C4-2B (cell line): ENCODE measurements around the gene GPR6.

Experiments
- H3K27ac ChIP-seq: fragments of 450-650 bp; 2 replicates; pipeline ENCODE4 v1.5.1; 2017
- CTCF ChIP-seq: fragments of 450-650 bp; conservative IDR thresholded peaks from 2 replicates; pipeline ENCODE4 v1.5.1; 2017; ENCODE audit warnings: mild to moderate bottlenecking
- ZFX ChIP-seq: fragments of 450-650 bp; IDR thresholded peaks from 2 replicates; pipeline ENCODE4 v1.6.1; 2017

The GPR6 gene

DNA sequence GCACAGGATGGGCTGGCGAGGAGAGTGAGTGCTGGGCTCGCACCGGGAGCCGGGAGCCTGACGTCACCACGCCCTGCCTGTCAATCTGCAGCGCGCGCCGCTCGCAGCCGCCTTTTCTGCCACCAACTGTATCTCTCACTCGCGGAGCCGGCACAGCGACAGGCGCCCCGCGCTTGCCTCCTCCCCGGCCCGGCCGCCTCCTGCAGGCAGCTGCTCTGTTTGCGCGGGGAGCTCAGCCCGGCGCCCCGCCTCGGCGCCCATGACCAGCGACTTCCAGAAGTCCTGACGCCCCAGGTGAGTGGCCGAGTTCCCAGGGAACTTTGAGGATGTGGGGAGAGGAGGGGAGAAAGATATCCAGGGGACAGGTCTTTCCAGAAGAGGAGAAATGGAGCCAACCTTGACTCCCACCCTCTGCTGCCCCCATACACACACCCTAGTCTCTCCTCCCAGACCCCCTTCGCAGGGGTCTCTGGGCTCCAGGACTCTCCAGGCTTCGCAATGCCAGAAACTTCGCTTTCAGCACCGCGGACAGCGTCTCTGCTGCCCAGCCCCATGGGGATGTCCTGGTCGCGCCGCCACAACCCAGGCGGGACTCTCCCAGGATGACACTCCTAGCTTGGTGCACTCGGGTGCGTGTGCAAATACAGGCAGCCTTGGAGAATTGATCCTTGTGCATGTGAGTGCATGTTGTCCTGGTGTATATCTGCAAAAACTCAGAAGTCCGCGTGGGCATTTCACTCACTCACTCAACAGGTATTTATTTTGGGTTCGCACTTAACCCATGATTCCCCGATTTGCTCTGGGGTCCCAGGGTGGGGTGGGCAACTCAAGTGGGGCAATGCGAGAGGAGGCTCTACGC, at the start of gene GPR6:
TSS of gene GPR6 (plus strand) at position 138 of the 859 bp plus-strand sequence. CDS start 802 bp downstream, outside the sequence.
- no peak for TF ChIP-seq CTCF
- no peak for TF ChIP-seq ZFX
- H3K27ac ChIP-seq, result no peak within 1 kb of the TSS

DNA sequence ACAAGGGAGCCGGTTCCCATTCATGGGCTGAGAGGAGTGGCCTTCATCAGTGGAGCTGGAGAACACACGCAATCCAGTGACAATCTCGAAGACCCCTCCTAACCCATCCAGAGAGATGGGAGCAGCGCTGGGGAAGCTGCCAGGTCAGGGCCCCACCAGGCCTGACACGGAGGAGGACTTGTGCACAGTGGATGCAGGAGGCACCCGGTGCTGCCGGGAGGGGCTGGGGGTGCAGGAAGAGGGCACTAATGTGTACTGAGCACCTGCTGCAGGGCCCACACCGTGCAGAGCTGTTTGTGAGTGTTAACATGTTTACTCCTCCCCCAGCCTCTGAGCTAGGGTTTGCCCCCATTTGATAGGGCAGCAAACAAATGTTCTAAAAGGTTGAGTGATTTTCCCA, 43.8 kb upstream of the GPR6 start:
- TF ChIP-seq ZFX (no peak), CTCF (no peak)
- no peak overlapping the region for H3K27ac ChIP-seq

DNA sequence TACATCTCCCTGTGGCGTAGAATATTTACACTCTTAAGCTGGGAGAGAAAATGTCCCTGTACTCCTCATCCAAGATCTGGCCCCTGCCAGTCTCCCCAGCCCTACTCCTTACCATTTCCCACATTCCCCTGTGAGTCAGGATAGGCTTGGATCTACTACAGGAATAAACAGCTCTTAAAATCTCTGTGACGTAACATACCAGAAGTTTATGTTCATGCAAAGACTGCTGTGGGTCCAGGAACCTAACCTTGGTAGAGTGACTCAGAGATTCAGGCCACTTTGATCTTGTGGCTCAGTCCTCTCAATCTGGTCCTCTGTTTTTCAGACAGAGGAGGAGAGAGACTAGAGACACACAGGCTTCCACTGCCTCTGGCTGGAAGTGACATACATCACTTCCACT, 38.5 kb upstream of the GPR6 start:
- H3K27ac ChIP-seq, result no peak overlapping the region
- no peak for TF ChIP-seq ZFX
- no peak for TF ChIP-seq CTCF

DNA sequence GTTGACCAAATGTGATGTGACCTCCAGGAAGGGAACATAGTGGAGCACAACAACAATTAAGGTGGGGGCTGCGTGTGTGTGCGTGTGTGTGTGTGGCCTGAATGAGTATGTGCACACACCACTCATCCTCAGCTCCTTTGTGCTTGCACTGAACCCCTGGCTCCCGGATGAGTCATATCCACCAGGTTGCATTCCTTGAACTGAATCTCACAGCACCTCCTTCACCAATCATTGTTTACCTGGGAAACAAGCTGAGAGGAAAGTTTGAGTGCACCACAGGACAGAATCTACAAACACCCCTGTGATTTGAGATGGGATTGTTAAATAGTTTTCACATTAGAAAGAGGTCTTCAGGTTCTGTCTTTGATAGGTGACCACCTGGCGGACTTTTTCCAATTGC, 33.7 kb upstream of the GPR6 start:
- TF ChIP-seq ZFX (no peak), CTCF (no peak)
- no peak overlapping the region for H3K27ac ChIP-seq

DNA sequence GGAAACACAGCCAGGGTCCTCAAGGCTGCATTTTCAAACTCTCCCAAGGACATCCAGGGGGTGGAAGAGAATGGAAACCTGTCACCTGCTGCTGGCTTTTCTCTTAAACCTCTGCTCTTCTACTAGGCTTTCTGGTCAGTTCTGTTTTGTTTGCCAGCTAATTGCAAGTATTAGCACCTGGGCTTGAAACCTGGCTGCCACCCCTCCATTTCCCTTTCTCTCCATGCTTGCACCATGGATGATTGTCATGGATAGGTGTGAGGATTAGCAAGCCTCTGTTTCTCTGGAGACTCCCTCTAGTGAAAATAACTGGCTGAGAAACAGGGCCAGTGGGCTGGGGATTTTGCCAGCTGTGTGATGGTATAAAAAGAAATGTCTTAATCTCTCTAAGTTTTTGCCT, 33.0 kb upstream of the GPR6 start:
- TF ChIP-seq CTCF (no peak), ZFX (no peak)
- no peak overlapping the region for H3K27ac ChIP-seq

GRCh38 chr6:109946979-109947378, 31.1 kb upstream of the GPR6 start:
- no peak overlapping the region for H3K27ac ChIP-seq
- TF ChIP-seq CTCF, result no peak
- no peak for TF ChIP-seq ZFX

GRCh38 chr6:109949281-109950065, 28.6 kb upstream of the GPR6 start:
- no peak for TF ChIP-seq CTCF
- TF ChIP-seq ZFX, result no peak
- no peak overlapping the region for H3K27ac ChIP-seq
